GOT3 (cell line): ENCODE results near the gene TMEM207.

Source experiments
- DNase-seq: peaks from one replicate; lab custom pipeline; 2025; ENCODE audit warnings: mixed read lengths; lab: John Stamatoyannopoulos, UW

TMEM207 gene

DNA sequence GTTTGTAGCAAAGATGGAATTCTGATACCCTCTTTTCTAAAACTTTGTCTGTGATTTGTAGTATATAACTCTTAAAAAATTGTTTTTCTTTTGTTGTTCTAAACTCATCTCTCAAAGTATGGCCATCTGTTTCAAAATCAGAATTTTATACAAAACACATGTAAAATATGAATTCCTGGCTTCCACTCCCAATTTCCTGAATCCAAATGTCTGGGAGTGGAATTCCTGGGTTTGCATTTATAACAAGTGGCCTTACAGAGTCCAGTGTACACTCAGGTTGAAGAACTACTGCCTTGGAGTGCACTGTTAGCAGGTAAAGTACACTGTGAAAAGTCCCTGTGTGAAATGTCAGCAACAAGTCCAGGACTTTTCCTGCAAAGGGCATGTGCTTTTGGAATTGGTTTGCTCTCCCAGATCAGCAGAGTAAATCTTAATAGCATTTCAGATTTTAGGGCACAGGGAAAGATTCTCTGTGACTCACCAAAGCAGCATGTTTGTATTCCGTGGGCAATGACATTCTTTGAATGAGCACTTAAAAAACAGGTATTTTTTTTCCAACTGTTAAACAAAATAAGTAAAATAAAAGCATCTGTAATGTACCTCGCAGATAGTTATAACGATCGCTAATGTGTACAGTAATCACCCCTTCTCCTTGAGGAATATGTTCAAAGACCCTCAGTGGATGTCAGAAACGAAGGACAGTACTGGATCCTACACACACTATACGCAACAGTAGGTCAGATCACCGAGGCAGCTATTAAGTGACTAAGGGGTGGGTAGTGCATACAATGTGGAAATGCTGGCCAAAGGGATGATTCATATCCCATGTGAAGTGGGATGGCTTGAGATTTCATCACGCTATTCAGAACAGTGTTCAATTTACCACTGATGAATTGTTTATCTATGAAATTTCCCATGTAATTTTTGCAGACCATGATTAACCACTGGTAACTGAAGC lies 63.7 kb downstream of the TMEM207 start:
- peak; percentile 13 for DNase-seq

DNA sequence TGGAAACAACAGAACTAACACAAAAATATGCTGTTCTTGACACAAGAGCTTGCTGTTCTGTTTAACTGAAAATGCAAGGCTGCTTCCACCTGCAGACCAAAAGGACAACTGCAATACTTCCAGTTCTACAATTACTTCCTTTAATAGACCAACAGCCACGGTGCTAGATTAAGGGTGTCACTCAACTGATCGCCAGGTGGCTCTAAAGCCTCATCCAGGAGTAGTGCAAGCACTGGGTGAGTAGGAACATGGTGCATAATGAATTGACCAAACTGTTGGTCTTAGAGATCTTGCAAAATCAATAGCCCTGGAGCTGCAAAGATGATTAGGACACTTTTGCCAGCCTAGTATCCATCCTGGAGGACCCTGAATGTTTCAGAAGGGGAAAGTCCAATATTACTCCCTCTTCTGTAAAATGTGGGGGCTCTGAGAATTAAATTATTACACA lies 65.4 kb downstream of the TMEM207 start:
- DNase-seq: no peak

DNA sequence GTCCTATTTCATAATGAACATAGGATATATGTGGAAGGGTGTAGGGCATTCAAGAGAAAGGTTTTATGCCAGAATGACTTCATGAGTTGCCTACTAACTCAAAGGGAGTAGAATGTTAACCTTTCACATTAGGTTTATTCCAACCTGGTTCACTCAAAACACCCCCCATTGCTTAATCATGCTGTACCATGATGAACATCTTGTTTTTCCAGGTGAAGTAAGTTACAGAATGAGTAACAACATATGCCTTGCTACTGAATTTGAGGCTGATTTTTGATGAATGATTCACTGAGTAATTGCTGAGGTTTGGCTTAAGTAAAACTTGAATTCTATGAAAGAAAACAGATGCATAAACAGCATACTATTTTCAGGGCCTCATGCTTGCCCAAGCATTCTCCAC lies 67.6 kb downstream of the TMEM207 start:
- DNase-seq: no peak

DNA sequence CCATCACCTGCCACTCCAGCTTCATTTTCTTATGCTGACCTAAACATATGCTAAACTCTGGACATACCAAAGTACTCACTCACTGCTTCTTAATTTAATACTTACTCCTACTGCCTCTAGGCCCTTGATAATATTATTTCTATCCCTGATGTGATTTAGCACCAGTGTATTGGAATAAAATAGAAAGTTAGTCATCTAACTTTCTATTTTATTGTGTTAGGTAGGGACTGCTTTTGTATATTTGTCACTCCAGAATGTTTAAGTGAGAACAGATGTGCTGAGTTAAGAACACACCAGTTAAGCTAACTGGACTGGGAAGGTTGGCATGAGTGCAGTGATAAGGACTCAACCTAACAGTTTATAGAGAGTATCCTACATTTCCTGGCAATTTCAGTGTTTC lies 68.3 kb downstream of the TMEM207 start:
- no peak for DNase-seq

DNA sequence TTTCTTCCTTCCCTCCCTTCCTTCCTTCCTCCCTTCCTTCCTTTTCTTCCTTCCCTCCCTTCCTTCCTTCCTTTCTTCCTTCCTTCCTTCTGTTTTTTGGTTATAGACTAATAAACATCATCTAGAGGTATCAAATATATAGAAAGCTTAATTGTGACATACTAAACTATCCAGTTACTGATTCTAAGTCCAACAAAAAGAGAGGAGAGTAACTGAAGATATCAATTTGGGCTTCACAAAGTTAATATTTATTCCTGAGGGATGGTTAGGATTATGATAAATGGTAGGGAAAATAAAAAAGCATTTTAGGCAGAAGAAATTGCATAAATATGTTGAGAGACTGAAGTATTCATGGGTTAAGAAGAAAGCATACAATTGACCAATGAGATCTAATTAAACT lies 69.5 kb downstream of the TMEM207 start:
- no peak for DNase-seq
